NT2/D1 (cell line): ENCODE results near the gene COG1.

Source experiments
- SUZ12 ChIP-seq: IDR thresholded peaks from 2 replicates; pipeline ENCODE4 v1.6.1; 2011; ENCODE audit not compliant: insufficient read length, insufficient read depth; ENCODE audit errors: extremely low read depth
- YY1 ChIP-seq: IDR thresholded peaks from 2 replicates; pipeline ENCODE4 v1.6.1; 2011; ENCODE audit not compliant: insufficient read length, insufficient read depth
- ZNF274 ChIP-seq: IDR thresholded peaks from 2 replicates; pipeline ENCODE4 v1.6.1; 2011; ENCODE audit warnings: mild to moderate bottlenecking, low read depth, low read length

GRCh38 chr17:73226556-73227172 lies 33.8 kb downstream of the COG1 start:
- TF ChIP-seq ZNF274 (no peak), SUZ12 (no peak), YY1 (no peak)
